HG03135 (cell line): Measurements from ENCODE around the gene MAST2.
"Not testable (repeated sequence)": the region's sequence is repeated elsewhere in the genome, so short reads cannot be mapped to it uniquely, and the experiment has no call there.

ENCODE experiments used
- ATAC-seq: cut with Tn5 transposase; IDR thresholded peaks from one replicate; pipeline ENCODE4 v1.9.1; 2021; ENCODE audit warnings: mild to moderate bottlenecking, moderate library complexity; ENCODE audit not compliant: unreplicated experiment

Gene MAST2

GRCh38 chr1:45857101-45857700 is 53.8 kb downstream of the MAST2 start:
- ATAC-seq = no peak

- not testable (repeated sequence) for ATAC-seq
Observed at GRCh38 chr1:45857755-45858492, 54.5 kb downstream of the MAST2 start.

- ATAC-seq = no peak
Observed at GRCh38 chr1:45859221-45859620, 55.8 kb downstream of the MAST2 start.

DNA sequence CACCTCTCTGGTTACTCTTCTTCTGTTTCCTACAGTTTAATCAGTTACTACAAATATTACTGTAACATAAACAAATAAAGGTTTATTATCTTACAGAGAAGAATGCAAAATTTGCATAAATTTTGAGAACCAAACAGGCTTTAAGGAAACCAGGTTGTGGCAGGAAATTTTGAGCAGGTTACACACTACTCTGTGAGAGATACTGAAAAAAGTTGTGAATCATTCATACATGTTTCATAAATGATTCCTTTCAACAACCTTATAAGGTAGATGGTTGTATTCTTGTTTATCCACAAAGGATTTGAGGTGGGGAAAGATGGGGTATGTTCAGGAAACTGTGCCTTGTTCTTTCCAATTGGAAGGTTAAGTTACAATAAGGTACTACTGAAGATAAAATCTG is 58.6 kb downstream of the MAST2 start:
- ATAC-seq = no peak

DNA sequence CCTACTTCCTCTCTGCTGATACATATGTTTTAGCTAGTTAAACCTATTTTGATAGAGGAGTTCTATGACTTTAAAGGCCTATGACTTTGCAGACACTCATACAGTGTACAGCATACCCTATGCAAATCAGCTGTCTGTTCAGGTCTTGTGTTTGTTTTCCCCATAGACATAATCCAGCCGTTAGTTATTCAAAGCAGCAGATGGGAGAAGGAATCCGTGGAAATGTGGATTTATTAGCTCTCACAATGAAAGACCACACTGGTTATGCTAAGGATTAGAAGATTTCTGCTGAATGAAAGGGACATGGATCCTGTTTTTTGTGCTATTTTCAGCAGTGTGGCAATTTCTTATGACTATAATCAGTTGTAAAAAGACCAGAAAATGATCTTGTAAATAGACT is 59.8 kb downstream of the MAST2 start:
- ATAC-seq = no peak

GRCh38 chr1:45864167-45865106 is 61.0 kb downstream of the MAST2 start:
- ATAC-seq = no peak

- ATAC-seq = no peak
Observed at GRCh38 chr1:45867697-45868348, 64.4 kb downstream of the MAST2 start.

- no peak for ATAC-seq
Observed at GRCh38 chr1:45868861-45869260, 65.4 kb downstream of the MAST2 start.

GRCh38 chr1:45870500-45870899 is 67.1 kb downstream of the MAST2 start:
- ATAC-seq = no peak

- not testable (repeated sequence) for ATAC-seq
Observed at GRCh38 chr1:45872173-45872801, 68.9 kb downstream of the MAST2 start.

- no peak for ATAC-seq
Observed at GRCh38 chr1:45876000-45876617, 72.7 kb downstream of the MAST2 start.

DNA sequence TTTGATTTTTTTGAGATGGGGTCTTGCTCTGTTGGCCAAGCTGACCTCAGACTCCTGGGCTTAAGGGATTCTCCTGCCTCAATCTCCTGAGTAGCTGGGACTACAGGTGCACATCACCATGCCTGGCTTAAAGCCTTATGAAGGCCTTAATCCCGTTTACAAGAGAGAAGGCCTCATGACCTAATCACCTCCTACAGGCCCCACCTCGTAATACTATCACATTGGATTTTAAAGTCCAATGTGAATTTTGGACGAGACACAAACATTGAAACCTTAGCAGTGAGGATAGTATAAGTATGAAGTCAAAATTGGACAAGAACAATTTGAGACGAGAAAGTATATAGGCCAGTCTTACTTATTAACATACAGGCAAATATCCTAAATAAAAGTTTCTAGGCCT is 73.9 kb downstream of the MAST2 start:
- ATAC-seq = no peak

- no peak for ATAC-seq
Observed at GRCh38 chr1:45879885-45880598, 76.6 kb downstream of the MAST2 start.

GRCh38 chr1:45880930-45881329 is 77.5 kb downstream of the MAST2 start:
- no peak for ATAC-seq

GRCh38 chr1:45883658-45884057 is 80.2 kb downstream of the MAST2 start:
- ATAC-seq = no peak

DNA sequence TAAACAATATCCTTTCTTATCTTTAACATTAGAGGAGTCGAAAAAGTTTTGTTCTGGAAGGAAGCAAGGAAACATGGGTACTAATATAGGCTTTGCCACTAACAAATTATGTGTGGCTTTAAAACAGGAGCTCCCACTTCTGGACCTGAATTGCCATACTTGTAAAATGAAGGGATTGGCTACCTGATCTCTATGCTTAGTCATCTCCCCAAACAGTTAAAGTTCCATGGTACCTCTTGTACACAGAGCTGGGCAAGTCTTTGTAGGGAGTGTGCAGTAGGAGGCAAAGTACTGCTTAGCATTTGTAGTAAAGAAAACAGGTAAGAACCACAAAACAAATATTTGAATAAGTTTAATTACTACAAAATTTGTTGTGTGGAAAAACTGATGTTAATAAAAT is 81.3 kb downstream of the MAST2 start:
- ATAC-seq = no peak

DNA sequence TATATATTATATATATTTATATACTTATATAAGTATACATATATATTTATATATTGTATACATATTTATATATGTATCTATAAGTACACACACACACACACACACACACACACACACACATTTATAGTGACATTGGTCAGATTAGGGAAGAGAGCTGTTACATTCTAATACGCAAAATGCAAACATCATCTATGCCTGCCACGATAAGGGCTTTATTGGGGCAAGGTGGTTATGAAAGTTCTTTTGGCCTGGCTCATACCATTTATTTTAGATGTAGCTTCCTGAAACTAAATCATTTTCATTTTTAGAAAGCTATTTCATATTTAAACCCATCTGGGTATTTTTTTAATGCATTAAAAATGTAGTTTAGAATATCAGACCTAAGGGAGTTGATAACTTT is 82.8 kb downstream of the MAST2 start:
- no peak for ATAC-seq

GRCh38 chr1:45887156-45887842 is 83.9 kb downstream of the MAST2 start:
- no peak for ATAC-seq

DNA sequence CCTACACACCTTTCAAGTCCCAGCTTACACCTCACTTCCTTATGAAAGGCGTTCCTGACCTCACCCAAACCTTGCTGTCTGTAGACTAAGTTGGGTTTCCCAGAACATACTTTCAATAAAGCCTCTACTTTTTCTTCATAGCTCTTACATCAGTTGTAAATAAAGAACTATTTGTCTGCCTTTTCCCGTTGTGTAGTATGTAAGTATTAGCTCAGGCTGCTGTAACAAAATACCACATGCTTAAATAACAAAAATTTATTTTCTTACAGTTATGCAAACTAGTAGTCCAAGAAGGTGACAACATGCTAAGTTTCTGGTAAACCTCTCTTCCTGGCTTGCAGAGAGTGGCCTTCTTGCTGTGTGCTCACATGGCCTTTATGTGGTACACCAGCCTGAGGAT is 86.7 kb downstream of the MAST2 start:
- ATAC-seq = no peak
